Gastrocnemius medialis (tissue), 4 donors: Measurements from ENCODE around the gene ILK. TPM values are rescaled to one million over a fixed set of nuclear protein-coding genes. Genes with fewer than 3 reads are reported as not detected.

Source experiments
- ATAC-seq, 2 donors: fragments of 150-250 bp; one replicate each; pipeline ENCODE4 v1.9.1; 2016
- DNase-seq, 2 donors: peaks; one replicate each; pipeline ENCODE4 v3.0.0-alpha.2; 2019
- H3K27ac ChIP-seq, 4 donors: fragments of 200-600 bp; sonication (generic); 1 replicate in 1 of 4; 2 replicates in 3 of 4; pipeline ENCODE4 v1.5.1; 2016 to 2018; ENCODE audit warnings: mild to moderate bottlenecking in 2 of 4, moderate library complexity in 1 of 4
- H3K27me3 ChIP-seq, 3 donors: fragments of 200-600 bp; sonication (generic) in 2 of 3; 1 replicate in 1 of 3; 2 replicates in 2 of 3; pipeline versions ENCODE4 v1.5.1 to v1.6.0; 2016 to 2019; ENCODE audit warnings: mild to moderate bottlenecking in 1 of 3, moderate library complexity in 1 of 3
- H3K36me3 ChIP-seq, 2 donors: fragments of 200-600 bp; sonication (generic) in 1 of 2; one replicate each; pipeline ENCODE4 v1.5.1; 2017 to 2018
- H3K4me1 ChIP-seq, 2 donors: fragments of 200-600 bp; sonication (generic) in 1 of 2; one replicate each; pipeline ENCODE4 v1.5.1; 2016 to 2017; ENCODE audit warnings: mild to moderate bottlenecking in 2 of 2
- H3K4me3 ChIP-seq, 4 donors: fragments of 200-600 bp; sonication (generic) in 3 of 4; 1 replicate in 1 of 4; 2 replicates in 3 of 4; pipeline ENCODE4 v1.5.1; 2016 to 2019; ENCODE audit warnings: mild to moderate bottlenecking in 2 of 4
- H3K9me3 ChIP-seq, 3 donors: fragments of 200-600 bp; sonication (generic) in 2 of 3; 1 replicate in 1 of 3; 2 replicates in 2 of 3; pipeline ENCODE4 v1.5.1; 2016 to 2019
- POLR2A ChIP-seq, 2 donors: fragments of 450-650 bp; IDR thresholded peaks; one replicate each; pipeline ENCODE4 v1.6.1; 2017; ENCODE audit warnings: antibody characterized with exemption in 2 of 2, mild to moderate bottlenecking in 2 of 2, moderate library complexity in 2 of 2
- in situ Hi-C, 4 donors: fragments of 200-750 bp; cut with MboI; loops; one replicate each; pipeline versions ENCODE4 v1.15.0 to v1.8.0; 2017; ENCODE audit warnings: low sequenced_read_pairs in 4 of 4
- intact Hi-C: fragments of 100-400 bp; cut with DNase I; formaldehyde crosslinking; loops from one replicate; pipeline ENCODE4 v1.15.1; 2023; ENCODE audit warnings: low total_unique reads
- total RNA-seq, 4 donors: library from RNA; depleted of rRNA; stranded (reverse); fragments of >200 nt; gene quantifications; one replicate each; pipeline versions ENCODE4 v1.1.0 to v1.2.3, GENCODE V29; 2016
- TF ChIP-seq, protein P1 (sequence below), 5 experiments: fragments of 450-650 bp in 3 of 5; fragments of 200-600 bp in 2 of 5; sonication (generic) in 2 of 5; IDR thresholded peaks in 4 of 5; conservative IDR thresholded peaks in 1 of 5; 1 replicate in 4 of 5; 2 replicates in 1 of 5; pipeline ENCODE4 v1.5.1; 2016 to 2019; ENCODE audit warnings: antibody characterized with exemption in 5 of 5, mild to moderate bottlenecking in 3 of 5, moderate library complexity in 3 of 5

Gene ILK
- total RNA-seq, 4 donors from 2014 or later: 48.3 to 113 (median 70.5) TPM

DNA sequence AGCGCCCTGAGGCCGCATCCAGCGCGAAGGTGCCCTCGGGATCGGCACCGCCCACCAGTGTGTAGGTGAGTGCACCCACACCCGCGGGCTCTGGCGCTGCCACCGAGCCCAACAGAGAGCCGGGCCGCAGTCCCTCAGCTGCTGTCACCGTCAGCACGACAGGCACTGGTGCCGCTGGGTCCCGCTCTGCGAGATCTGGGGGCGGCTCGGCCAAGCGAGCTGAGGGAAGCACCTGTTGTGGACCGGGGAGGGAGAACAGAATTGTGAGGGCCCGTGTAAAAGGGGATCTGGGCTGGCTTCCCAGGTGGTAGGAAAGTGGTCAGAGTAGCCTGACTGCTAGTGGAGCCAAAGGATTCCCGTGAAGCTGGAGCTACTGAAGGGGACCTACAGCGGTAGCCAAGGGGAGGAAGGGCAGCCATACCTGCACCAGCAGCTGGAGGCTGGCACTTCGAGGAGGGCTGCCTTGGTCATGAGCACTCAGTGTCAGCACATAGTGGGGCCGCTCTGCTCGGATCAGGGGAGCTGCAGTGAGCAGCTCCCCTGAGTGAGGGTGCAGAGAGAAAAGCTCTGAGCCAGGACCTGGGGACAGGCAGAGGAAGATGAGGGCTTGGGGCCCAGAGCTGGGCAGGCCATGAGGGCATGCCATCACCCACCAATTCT, 27.2 kb downstream of the ILK start:
- Histone ChIP-seq H3K36me3 (no peaks in the 10 kb centered on the region), H3K27me3 (no peaks in the 10 kb centered on the region), H3K4me3 (no peak overlapping the region), H3K4me1 (peaks cover under 1 to 8% of the 10 kb centered on the region in 2 donors), H3K27ac (no peak overlapping the region), H3K9me3 (no peaks in the 10 kb centered on the region)
- DNase-seq (no peak), ATAC-seq (no peak)
- TF ChIP-seq, protein P1, sequence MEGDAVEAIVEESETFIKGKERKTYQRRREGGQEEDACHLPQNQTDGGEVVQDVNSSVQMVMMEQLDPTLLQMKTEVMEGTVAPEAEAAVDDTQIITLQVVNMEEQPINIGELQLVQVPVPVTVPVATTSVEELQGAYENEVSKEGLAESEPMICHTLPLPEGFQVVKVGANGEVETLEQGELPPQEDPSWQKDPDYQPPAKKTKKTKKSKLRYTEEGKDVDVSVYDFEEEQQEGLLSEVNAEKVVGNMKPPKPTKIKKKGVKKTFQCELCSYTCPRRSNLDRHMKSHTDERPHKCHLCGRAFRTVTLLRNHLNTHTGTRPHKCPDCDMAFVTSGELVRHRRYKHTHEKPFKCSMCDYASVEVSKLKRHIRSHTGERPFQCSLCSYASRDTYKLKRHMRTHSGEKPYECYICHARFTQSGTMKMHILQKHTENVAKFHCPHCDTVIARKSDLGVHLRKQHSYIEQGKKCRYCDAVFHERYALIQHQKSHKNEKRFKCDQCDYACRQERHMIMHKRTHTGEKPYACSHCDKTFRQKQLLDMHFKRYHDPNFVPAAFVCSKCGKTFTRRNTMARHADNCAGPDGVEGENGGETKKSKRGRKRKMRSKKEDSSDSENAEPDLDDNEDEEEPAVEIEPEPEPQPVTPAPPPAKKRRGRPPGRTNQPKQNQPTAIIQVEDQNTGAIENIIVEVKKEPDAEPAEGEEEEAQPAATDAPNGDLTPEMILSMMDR (IDR thresholded peaks at IDR 0.05 in 4 of 5, conservative IDR thresholded peaks at IDR 0.05 in 1 of 5): no peak
- TF ChIP-seq POLR2A (IDR thresholded peaks at IDR 0.05): no peak
- intact Hi-C loops (no loop called here), in situ Hi-C loops (no loop called here)

DNA sequence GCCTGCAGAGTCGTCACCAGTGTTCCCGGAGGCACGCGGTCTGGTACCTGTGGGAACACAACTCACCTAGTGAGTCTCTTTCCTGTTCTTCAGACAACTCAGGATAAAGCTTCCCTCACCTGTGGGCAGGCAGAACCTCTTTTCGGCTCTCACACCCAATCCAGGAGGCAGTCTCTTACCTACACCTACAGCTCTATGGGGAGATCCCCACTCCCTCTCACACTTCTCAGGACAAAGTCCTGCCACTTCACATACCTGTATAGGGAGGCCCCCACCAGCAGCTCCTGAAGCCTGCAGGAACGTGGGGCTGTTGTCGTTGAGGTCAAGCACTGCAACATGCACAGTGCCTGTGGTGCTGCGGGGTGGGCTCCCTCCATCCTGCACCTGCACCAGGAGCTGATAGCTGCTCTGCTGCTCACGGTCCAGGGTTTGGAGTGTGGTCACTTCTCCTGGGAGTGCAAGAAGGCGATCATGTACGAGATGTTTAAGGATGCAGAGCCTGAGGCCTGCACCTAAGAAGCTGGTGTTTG, 27.9 kb downstream of the ILK start:
- Histone ChIP-seq H3K27ac (no peak overlapping the region), H3K36me3 (no peaks in the 10 kb centered on the region), H3K9me3 (no peaks in the 10 kb centered on the region), H3K4me1 (peaks cover 7 to 15% of the 10 kb centered on the region in 2 donors), H3K27me3 (no peaks in the 10 kb centered on the region), H3K4me3 (no peak overlapping the region)
- no peak for TF ChIP-seq POLR2A (IDR thresholded peaks at IDR 0.05)
- TF ChIP-seq, protein P1 (IDR thresholded peaks at IDR 0.05 in 4 of 5, conservative IDR thresholded peaks at IDR 0.05 in 1 of 5): no peak
- in situ Hi-C loops: no loop called here
- ATAC-seq (no peak), DNase-seq (no peak)
- intact Hi-C loops: no loop called here

DNA sequence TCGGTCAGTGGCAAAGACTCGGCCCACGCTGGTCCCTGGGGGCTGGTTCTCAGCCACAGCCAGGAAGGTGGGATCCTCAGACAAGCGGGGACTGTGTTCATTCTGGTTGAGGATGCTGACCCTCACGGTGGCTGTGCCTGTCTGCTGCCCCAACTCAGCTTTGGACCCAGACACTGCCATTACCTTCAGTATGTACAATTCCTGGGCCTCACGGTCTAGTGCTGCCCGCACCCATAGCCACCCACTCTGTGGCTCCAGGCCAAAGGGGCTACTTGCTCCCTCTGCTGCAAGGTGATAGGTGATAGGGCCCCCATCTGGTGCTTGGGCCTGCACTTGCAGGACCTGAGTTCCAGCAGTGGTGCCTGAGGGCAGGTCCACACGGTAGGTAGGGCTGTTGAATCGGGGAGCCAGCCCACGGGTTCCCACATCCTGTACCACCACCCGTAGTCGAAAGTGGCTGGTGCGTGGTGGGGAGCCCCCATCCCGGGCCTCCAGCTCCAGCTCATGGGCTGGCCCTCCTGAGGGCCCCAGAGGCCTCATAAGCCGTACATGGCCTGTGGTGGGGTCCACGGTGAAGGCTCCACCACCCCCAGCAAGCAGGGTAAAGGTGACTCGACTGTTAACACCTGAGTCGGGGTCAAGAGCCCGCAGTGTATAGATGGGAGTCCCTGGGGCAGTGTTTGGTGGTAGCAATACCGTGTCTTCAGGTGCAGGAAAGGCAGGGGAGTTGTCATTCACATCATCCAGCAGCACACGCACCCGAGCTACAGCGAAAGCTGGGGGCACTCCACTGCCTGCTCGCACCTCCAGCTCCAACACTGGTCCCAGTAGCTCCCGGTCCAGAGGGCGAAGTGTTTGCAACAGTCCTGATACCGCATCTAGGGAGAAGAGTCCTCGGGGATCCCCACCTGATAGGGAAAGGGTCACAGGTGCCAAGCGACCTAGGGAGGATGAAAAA, 28.8 kb downstream of the ILK start:
- no peak overlapping the region for H3K4me3 ChIP-seq
- no peaks in the 10 kb centered on the region for H3K36me3 ChIP-seq
- H3K4me1 ChIP-seq: peaks cover 7 to 23% of the 10 kb centered on the region in 2 donors
- no peak for TF ChIP-seq POLR2A (IDR thresholded peaks at IDR 0.05)
- TF ChIP-seq, protein P1 (IDR thresholded peaks at IDR 0.05 in 4 of 5, conservative IDR thresholded peaks at IDR 0.05 in 1 of 5): no peak
- ATAC-seq (no peak), DNase-seq (no peak)
- in situ Hi-C loops: no loop called here
- H3K27ac ChIP-seq: no peak overlapping the region
- no peaks in the 10 kb centered on the region for H3K9me3 ChIP-seq
- intact Hi-C loops: no loop called here
- H3K27me3 ChIP-seq: no peaks in the 10 kb centered on the region

DNA sequence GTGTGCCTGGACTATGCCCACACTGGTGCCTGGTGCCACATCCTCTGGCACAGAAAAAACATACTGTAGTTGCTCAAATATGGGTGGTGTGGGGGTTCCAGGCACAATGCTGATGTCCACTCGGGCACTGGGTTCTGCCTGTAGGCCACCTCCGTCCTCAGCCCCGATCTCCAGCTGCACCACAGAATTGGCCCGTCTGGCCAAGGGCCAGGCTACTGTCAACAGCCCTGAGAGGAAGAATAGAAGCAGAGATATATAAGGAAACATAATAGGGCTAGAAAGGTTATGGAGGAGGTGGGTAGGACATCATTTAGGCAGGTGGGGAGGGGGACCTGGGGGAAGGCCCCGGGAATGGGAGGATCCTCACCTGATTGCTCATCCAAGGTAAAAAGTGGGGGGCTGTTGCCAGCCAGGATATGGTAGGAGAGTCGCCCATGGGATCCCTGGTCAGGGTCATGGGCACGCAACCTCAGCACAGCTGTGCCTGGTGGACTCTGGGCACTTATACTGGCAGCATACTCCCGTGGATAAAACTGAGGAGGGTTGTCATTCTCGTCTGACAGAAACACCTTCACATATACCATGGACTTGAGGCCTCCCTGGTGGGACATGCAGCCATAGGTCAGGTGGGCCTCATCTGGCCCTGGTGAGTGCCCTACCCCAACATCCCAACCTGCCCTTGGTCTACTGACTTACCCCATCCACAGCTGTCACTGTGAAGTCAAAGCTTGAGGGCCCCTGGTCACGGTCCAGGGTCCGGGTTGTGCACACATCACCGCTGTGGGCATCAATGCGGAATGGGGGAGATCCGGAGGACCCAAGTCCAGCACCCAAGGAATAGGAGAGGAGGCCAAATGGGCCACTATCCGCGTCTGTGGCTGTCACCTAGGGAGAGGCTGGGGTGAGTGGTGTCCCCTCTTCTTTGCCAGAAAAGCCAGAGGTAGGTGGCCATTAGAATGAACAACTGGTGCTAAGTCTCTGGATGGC, 30.1 kb downstream of the ILK start:
- H3K36me3 ChIP-seq: no peaks in the 10 kb centered on the region
- DNase-seq: no peak
- no peaks in the 10 kb centered on the region for H3K9me3 ChIP-seq
- in situ Hi-C loops: no loop called here
- H3K27me3 ChIP-seq: no peaks in the 10 kb centered on the region
- intact Hi-C loops: no loop called here
- no peak for ATAC-seq
- H3K27ac ChIP-seq: no peak overlapping the region
- no peak overlapping the region for H3K4me3 ChIP-seq
- TF ChIP-seq, protein P1 (IDR thresholded peaks at IDR 0.05 in 4 of 5, conservative IDR thresholded peaks at IDR 0.05 in 1 of 5): no peak
- no peak for TF ChIP-seq POLR2A (IDR thresholded peaks at IDR 0.05)
- H3K4me1 ChIP-seq: peaks cover 12 to 37% of the 10 kb centered on the region in 2 donors
